Left cardiac atrium (tissue), 4 donors: ENCODE measurements around the gene SORCS2. TPM values are rescaled to one million over a fixed set of nuclear protein-coding genes. Genes with fewer than 3 reads are reported as not detected.
A peak's percentile ranks its signal among the peaks of the same experiment; 100 is the strongest.

Experiments used
- ATAC-seq, 2 donors: fragments of 200-7000 bp; cut with Tn5 transposase; one replicate each; pipeline ENCODE4 v1.9.1; 2020; ENCODE audit warnings: mild to moderate bottlenecking in 2 of 2, moderate library complexity in 2 of 2
- DNase-seq: peaks from one replicate; pipeline ENCODE4 v3.0.0-alpha.2; 2020
- intact Hi-C, 2 donors: fragments of 100-400 bp; cut with DNase I; formaldehyde crosslinking; loops; one replicate each; pipeline versions ENCODE4 v1.14.1 to v1.15.1; 2022 to 2023
- total RNA-seq, 2 donors: library from RNA; stranded (reverse); fragmentation: NEBNext Ultra II Directional; extraction: Animal tissue kit (Norgen Biotek cat#: 25700); gene quantifications; one replicate each; pipeline ENCODE4 v1.2.1, GENCODE V29; 2021
- donor health status: DM: no; HTN: yes; CAD: no.
- donor health status: DM: no; HTN: yes; CAD: no; lungs with severe emphysema.
- donor health status: DM: yes; HTN: yes; CAD: no.
- donor health status: Dilated cardiomyopathy.

SORCS2 gene
- total RNA-seq, 2 donors from 2014 or later = 2.4 to 2.6 TPM

DNA sequence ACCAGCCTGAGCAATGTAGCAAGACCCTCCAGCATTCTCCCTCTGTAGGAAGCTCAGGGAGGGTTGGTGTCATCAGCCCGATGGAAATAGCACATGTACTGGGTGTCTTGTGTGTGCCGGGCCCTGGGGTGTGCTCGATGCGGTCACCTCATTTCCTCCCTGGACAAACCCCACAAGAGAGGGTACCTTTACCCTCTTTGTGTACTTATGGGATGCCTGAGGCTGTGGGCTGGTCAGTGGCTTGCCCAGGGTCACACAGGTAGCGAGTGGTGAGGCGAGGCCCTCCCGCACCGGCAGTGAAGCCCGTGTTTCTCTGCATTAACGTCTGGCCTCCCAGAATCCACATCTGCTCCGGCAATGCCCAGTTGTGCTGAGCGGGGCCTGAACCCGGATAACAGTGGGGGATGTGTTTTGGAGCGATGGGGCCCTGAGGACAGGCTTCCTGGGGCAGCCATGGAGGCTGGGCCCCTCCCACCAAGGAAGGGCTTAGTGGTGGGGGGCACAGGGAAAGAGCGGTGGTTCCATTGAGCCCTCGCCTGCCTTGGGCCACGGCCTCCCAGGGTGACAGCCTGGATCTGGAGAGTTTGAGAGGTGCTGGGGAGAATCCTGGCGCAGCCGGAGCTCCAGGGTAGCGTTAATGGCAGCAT lies 234.3 kb downstream of the SORCS2 start:
- ATAC-seq (no peak), DNase-seq (no peak)
- intact Hi-C loops = no loop called here

GRCh38 chr4:7427361-7427760 lies 235.0 kb downstream of the SORCS2 start:
- intact Hi-C loops = no loop called here
- ATAC-seq = no peak
- DNase-seq = no peak

DNA sequence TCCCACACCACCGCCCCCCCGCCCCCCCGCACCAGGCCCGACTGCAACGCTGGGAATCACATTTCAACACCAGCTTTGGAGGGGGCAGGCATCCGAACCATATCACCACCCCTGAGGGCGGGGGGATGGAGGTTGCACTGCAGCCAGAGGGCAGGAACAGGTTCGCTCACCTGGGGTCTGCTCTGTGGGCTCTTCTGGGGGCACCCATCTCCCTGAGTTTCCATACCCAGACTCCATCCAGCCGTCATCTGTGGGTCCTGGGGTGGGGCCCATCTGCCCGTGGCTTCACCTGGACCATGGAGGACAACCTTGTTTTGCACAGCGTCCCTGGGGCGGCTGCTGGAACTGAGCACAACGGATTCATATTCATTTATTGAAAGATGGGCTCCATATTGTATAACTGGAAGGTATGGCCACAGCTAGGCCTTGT lies 235.5 kb downstream of the SORCS2 start:
- no peak for ATAC-seq
- DNase-seq = no peak
- intact Hi-C loops = no loop called here

DNA sequence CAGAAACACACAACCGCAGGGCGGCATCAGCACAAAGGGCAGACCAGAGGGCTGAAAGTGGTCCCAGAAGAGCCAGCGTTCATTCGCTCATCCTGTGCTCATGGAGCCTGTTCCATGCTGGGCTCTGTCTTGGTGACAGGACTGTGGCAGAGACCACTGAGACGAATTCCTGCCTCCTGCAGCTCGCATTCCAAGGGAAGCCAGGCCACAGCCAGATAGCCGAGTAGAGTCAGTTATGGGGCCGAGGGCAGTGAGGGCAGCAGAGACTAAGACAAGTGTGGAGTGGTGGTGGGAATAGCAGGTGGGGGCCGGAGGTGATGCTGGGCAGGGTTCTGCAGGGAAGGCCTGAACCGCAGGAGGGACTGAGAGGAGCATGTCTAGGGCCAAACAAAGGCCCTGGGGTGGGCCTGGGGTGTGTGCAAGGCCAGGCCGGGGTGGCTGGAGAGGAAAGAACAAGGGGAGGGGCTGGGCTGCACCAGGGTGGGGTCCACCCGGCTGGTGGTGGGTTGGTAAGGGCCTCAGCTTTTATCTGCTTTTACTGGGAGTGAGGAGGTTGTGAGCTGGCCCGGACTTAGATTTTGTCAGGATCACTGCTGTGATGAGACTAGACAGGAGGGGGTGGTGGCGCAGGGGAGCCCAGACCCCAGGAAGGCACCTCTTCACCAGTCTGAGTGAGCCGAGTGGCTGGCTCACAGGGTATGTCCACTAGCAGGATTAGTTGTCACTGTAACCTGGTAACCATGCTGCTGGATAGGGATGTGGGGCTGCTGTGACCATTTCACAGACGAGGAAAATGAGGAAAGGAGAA lies 236.1 kb downstream of the SORCS2 start:
- ATAC-seq = no peak
- DNase-seq = no peak
- intact Hi-C loops = no loop called here

- DNase-seq (no peak), ATAC-seq (no peak)
- intact Hi-C loops = no loop called here
Measured at GRCh38 chr4:7429069-7429416, 236.7 kb downstream of the SORCS2 start.

GRCh38 chr4:7429601-7430078 lies 237.3 kb downstream of the SORCS2 start:
- ATAC-seq (no peak), DNase-seq (no peak)
- intact Hi-C loops = no loop called here

DNA sequence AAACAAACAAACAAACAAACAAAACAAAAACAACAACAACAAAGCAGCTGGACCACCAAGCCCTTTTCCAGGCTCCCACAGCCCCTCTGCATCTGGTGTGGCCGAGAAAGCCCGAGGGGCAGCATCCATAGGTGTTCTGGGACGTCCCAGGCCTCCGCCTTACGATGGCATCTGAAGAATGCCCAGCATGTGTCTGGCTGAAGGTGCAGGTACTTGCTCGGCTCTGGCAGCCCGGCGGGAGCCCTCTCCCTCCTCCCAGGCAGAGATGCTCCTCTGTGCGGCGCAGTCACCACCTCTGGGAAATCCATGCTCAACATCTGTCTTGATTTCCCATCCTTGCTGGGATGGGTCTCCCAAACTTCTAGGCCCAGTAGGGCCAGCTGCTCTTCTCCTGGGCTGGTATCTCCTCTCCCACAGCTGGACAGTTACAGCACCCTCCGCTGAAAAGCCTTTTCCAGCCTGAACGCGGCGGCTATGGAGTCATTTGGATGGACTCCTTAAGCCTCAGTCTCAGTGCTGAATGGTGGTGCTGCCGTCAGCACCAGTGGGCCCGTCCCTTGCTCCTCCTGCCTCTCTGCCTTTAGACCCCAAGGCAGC lies 238.1 kb downstream of the SORCS2 start:
- DNase-seq (no peak), ATAC-seq (no peak)
- intact Hi-C loops = no loop called here

DNA sequence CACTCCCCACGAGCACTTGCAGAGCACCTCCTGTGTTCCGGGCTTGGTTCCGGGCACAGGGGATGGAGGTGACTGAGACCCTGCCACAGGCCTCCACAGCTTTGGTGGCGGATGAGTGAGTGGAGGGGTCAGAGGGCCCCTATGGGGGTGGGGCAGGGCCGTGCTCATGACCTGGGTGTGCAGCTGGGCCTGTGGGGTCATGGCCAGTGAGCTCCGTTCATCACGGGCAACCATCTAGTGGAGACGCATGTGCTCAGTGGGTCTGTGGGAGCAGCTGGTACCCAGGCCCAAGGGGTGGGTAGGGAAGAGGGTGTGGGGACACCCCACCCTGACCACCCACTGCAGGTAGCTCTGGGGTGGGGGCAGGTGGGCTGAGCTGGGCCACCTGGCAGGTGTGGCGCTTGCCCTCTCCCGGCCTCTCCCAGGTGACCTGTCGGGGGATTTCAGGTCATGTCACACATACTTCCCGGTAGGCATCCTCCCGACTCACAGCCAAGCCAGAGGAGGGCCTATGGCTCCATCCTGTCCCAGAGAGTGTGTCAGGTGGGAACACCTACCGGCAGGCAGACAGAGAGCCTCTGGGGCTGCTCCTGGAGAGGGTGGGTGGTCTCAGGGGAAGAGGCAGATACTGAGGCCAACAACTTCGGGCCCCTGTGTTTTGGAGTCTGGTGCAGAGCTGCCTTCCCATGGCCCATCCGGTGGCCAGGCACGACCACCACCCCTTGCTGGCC lies 238.8 kb downstream of the SORCS2 start:
- no peak for DNase-seq
- intact Hi-C loops = no loop called here
- no peak for ATAC-seq

DNA sequence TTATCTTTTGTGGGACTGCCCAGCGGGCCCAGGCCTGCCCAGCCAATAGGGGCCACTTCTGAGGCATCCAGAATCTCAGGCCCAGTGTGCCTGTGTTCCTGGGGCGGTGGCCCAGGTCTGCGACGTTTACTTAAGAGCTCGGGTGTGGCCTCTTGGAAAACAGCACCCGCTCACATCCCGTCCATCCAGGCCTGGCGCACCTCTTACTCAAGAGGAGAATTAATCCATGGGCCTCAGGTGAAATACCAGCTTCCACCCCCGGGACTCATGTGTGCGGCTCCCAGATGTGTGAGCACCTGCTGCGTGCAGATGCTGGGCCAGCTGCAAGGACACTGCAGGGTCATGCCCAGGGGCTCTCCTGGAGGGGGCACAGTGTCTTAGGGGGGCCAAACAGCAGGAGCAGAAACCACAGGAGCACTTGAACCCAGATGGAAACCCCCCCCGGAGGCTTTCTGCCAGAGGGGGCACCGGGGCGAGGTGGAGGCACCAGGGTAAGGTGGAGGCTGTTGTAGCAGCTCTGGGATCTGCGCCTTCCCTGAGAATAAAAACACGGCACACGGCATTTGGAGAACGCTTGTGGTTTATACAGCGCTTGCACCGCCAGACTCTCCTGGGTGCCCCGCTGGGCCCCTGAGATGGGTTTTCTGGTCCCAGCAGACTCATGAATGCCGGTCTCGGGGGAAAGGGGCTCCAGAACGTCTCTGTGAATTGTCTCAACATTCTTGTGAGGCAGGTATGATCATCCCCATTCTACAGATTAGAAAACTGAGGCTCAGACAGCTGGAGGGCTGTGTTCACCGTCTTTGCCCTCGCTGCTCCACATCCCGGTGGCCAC lies 239.6 kb downstream of the SORCS2 start:
- intact Hi-C loops = no loop called here
- DNase-seq = no peak
- ATAC-seq = no peak

DNA sequence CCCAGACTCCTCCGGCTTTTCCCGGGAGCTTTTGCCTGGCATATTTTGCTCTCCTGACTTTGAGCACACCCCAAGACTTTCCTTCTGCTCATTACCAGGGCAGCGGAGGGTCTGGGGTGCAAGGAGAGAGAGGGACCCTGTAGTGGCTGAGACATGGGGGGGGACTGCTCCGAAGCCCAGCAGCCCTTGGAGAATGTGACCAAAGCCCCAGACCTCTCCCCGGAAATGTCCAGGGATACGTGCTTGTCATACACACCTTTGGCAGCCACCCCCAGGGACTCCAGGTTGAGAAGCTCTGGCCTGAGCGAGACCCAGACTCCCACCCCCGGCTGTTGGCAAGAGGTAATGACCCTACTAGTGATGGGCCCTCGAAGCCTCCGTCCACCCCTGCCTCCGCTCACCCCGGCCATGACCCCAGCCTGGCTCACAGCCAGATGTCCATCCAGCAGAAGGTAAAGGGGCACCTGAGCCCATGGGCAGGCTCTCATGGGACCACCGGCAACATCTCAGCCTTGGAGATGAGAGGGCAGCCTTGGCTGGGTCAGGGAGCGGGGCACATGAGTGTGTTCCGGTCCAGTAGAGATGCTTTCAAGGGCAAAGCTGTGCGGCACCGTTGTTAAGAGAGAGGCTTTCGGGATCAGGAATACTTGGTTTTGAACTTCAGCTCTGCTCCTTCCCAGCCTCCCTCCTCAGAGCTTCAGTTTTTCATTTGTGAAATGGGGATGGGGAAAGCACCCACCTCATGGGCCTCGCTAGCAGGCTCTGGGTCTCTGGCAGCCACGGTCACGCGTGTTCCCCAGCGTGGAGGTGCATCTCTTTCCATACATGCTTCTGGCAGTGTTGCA lies 240.4 kb downstream of the SORCS2 start:
- intact Hi-C loops = no loop called here
- ATAC-seq = no peak

DNA sequence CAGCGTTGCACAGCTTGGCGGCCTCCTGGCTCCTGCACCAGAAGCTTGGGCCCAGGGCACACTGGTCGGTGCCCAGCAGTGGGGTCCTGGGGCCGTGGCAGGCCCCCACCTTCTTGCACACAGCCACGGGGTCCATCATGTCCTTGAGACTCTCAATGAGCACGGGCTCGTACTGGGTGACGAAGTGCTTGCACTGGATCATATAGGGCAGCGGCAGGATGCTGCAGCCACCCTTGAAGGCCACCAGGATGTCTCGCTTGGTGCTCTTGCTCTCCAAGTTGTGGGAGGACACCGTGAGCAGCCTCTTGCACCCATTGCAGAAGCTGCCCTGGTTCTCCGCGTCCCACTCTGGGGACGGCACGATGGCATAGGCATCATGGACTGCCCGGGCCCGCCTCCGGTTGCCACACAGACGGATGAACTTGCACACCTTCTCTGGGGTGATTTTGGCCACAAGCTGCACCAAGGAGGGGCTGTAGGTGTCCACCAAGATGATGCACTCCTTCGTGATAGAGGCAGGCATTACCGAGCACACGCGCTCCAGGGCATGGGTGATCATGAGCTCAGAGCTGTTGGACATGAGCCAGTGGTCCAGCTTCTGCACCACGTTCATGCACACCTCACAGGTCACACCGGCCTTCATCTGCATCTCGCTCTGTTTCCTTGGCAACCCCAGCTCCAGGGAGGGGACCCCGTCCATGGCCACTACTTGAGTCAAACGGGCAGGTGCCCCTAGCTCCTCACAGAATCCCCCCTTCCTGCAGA lies 241.2 kb downstream of the SORCS2 start:
- no peak for ATAC-seq
- no peak for DNase-seq
- intact Hi-C loops = no loop called here

More for the DNA sequence above, 240.4 kb downstream of the SORCS2 start:
- no peak for DNase-seq

GRCh38 chr4:7434141-7434765 lies 241.9 kb downstream of the SORCS2 start:
- ATAC-seq (no peak), DNase-seq (no peak)
- intact Hi-C loops = no loop called here

- peak; percentile 82 to 97 for ATAC-seq
- intact Hi-C loops = no loop called here
- DNase-seq = peak; percentile 51
Measured at GRCh38 chr4:7434766-7435150, 242.4 kb downstream of the SORCS2 start, which contains the start of gene PSAPL1. Gene PSAPL1, minus strand, starts transcription at chr4:7434930. Its CDS starts 51 bp downstream, at chr4:7434879.

GRCh38 chr4:7435471-7436061 lies 243.2 kb downstream of the SORCS2 start:
- intact Hi-C loops = no loop called here
- ATAC-seq (peak; percentile 21 to 81), DNase-seq (no peak)

GRCh38 chr4:7436256-7436655 lies 243.9 kb downstream of the SORCS2 start:
- DNase-seq = no peak

GRCh38 chr4:7439699-7440098 lies 247.4 kb downstream of the SORCS2 start:
- intact Hi-C loops = no loop called here
- ATAC-seq (no peak), DNase-seq (no peak)

More at GRCh38 chr4:7436256-7436655, 243.9 kb downstream of the SORCS2 start:
- no peak for ATAC-seq
- intact Hi-C loops = no loop called here
